H9 (cell line): ENCODE data around the gene OVCH2. TPM values are rescaled to one million over a fixed set of nuclear protein-coding genes. Genes with fewer than 3 reads are reported as not detected.

Source experiments
- DNase-seq: peaks from one replicate; pipeline ENCODE4 v3.0.0-alpha.2; 2017
- H2AFZ ChIP-seq: one replicate; pipeline ENCODE4 v1.6.1; 2013; ENCODE audit warnings: mild to moderate bottlenecking, low read length, control low read depth, moderate library complexity
- H2AK5ac ChIP-seq: 2 replicates; pipeline ENCODE4 v1.6.1; 2013; ENCODE audit warnings: low read length, control low read depth, mixed read lengths; ENCODE audit not compliant: insufficient read length
- H2BK120ac ChIP-seq: one replicate; pipeline ENCODE4 v1.6.1; 2013; ENCODE audit warnings: low read depth, mild to moderate bottlenecking, low read length, control low read depth, inconsistent platforms; ENCODE audit not compliant: poor library complexity, severe bottlenecking
- H2BK12ac ChIP-seq: 2 replicates; pipeline ENCODE4 v1.6.1; 2013; ENCODE audit warnings: low read length, control low read depth, mixed read lengths, low read depth; ENCODE audit not compliant: insufficient read length
- H2BK15ac ChIP-seq: 2 replicates; pipeline ENCODE4 v1.6.1; 2013; ENCODE audit warnings: low read depth, low read length, control low read depth
- H2BK20ac ChIP-seq: one replicate; pipeline ENCODE4 v1.6.1; 2013; ENCODE audit warnings: low read depth, mild to moderate bottlenecking, low read length, control low read depth, inconsistent platforms; ENCODE audit not compliant: poor library complexity, severe bottlenecking
- H2BK5ac ChIP-seq: 2 replicates; pipeline ENCODE4 v1.6.1; 2013; ENCODE audit warnings: low read length, control low read depth, mixed read lengths; ENCODE audit not compliant: insufficient read length
- H3K14ac ChIP-seq: 2 replicates; pipeline ENCODE4 v1.6.1; 2013; ENCODE audit warnings: low read length, control low read depth; ENCODE audit not compliant: insufficient read depth
- H3K18ac ChIP-seq: 2 replicates; pipeline ENCODE4 v1.6.1; 2013; ENCODE audit warnings: low read depth, mild to moderate bottlenecking, mixed read lengths, low read length, control low read depth; ENCODE audit not compliant: insufficient read length
- H3K23ac ChIP-seq: 2 replicates; pipeline ENCODE4 v1.6.1; 2013; ENCODE audit warnings: low read length, control low read depth, mixed read lengths, low read depth; ENCODE audit not compliant: insufficient read length
- H3K23me2 ChIP-seq: 2 replicates; pipeline ENCODE4 v1.6.1; 2013; ENCODE audit warnings: low read depth, mild to moderate bottlenecking, mixed read lengths, low read length, control low read depth; ENCODE audit not compliant: insufficient read length, poor library complexity, severe bottlenecking
- H3K27ac ChIP-seq: 2 replicates; pipeline ENCODE4 v1.5.1; 2013; ENCODE audit warnings: low read length, control low read depth, mixed read lengths, low read depth; ENCODE audit not compliant: insufficient read length
- H3K27me3 ChIP-seq: 2 replicates; pipeline ENCODE4 v1.6.1; 2013; ENCODE audit warnings: low read length, control low read depth, inconsistent platforms; ENCODE audit not compliant: insufficient read depth
- H3K4ac ChIP-seq: 2 replicates; pipeline ENCODE4 v1.6.1; 2013; ENCODE audit warnings: low read depth, mild to moderate bottlenecking, control low read depth, inconsistent platforms, low read length, moderate library complexity
- H3K4me1 ChIP-seq: 2 replicates; pipeline ENCODE4 v1.6.1; 2013; ENCODE audit warnings: low read length, control low read depth, inconsistent platforms; ENCODE audit not compliant: insufficient read depth
- H3K4me2 ChIP-seq: 2 replicates; pipeline ENCODE4 v1.6.1; 2013; ENCODE audit warnings: low read length, control low read depth, mixed read lengths; ENCODE audit not compliant: insufficient read length, insufficient read depth
- H3K56ac ChIP-seq: 2 replicates; pipeline ENCODE4 v1.6.1; 2013; ENCODE audit warnings: low read depth, mild to moderate bottlenecking, mixed read lengths, low read length, control low read depth; ENCODE audit not compliant: insufficient read length
- H3K79me1 ChIP-seq: 2 replicates; pipeline ENCODE4 v1.6.1; 2013; ENCODE audit warnings: low read depth, mild to moderate bottlenecking, moderate library complexity, low read length, control low read depth, inconsistent platforms; ENCODE audit not compliant: insufficient read depth, poor library complexity, severe bottlenecking
- H3K79me2 ChIP-seq: 2 replicates; pipeline ENCODE4 v1.6.1; 2013; ENCODE audit warnings: low read length, control low read depth, inconsistent platforms; ENCODE audit not compliant: insufficient read depth
- H3K9ac ChIP-seq: 2 replicates; pipeline ENCODE4 v1.6.1; 2013; ENCODE audit warnings: low read length, control low read depth, mixed read lengths; ENCODE audit not compliant: insufficient read length; ENCODE audit errors: extremely low read depth
- H3K9me3 ChIP-seq: one replicate; pipeline ENCODE4 v1.6.1; 2013; ENCODE audit warnings: low read depth, low read length, inconsistent platforms; ENCODE audit not compliant: control insufficient read depth
- H3T11ph ChIP-seq: one replicate; pipeline ENCODE4 v1.6.1; 2013; ENCODE audit warnings: mild to moderate bottlenecking, low read length, control low read depth, inconsistent platforms
- H4K20me1 ChIP-seq: one replicate; pipeline ENCODE4 v1.6.1; 2013; ENCODE audit not compliant: control insufficient read depth, insufficient read length, insufficient read depth
- H4K5ac ChIP-seq: 2 replicates; pipeline ENCODE4 v1.6.1; 2013; ENCODE audit warnings: low read depth, mild to moderate bottlenecking, mixed read lengths, low read length, control low read depth; ENCODE audit not compliant: insufficient read length
- H4K8ac ChIP-seq: replicated peaks from 2 replicates; pipeline ENCODE4 v1.6.1; 2013; ENCODE audit warnings: low read length, control low read depth, mixed read lengths, low read depth; ENCODE audit not compliant: insufficient read length
- H4K91ac ChIP-seq: 2 replicates; pipeline ENCODE4 v1.6.1; 2013; ENCODE audit warnings: low read depth, mild to moderate bottlenecking, moderate library complexity, mixed read lengths, low read length, control low read depth; ENCODE audit not compliant: insufficient read length
- H3K27ac Mint-ChIP-seq, 3 experiments: 2 replicates in 2 of 3; 3 replicates in 1 of 3; pipeline ENCODE4 v1.8.0; 2020 to 2021; ENCODE audit warnings: mixed read lengths in 3 of 3, mild to moderate bottlenecking in 1 of 3, moderate library complexity in 1 of 3
- H3K27me3 Mint-ChIP-seq: 2 replicates; pipeline ENCODE4 v1.8.0; 2021; ENCODE audit warnings: low read depth, mild to moderate bottlenecking, moderate library complexity, mixed read lengths
- H3K36me3 Mint-ChIP-seq, 3 experiments: 2 replicates in 2 of 3; 3 replicates in 1 of 3; pipeline ENCODE4 v1.8.0; 2020 to 2021; ENCODE audit warnings: low read depth in 3 of 3, mixed read lengths in 3 of 3; ENCODE audit not compliant: insufficient read depth in 1 of 3
- H3K4me1 Mint-ChIP-seq, 2 experiments: 2 replicates each; pipeline ENCODE4 v1.8.0; 2020; ENCODE audit warnings: mixed read lengths in 2 of 2
- H3K4me3 Mint-ChIP-seq, 2 experiments: 2 replicates in 1 of 2; 3 replicates in 1 of 2; pipeline ENCODE4 v1.8.0; 2020 to 2021; ENCODE audit warnings: mild to moderate bottlenecking in 2 of 2, mixed read lengths in 2 of 2, moderate library complexity in 1 of 2
- H3K9me3 Mint-ChIP-seq, 2 experiments: 2 replicates in 1 of 2; 3 replicates in 1 of 2; pipeline ENCODE4 v1.8.0; 2020; ENCODE audit warnings: mild to moderate bottlenecking in 2 of 2, mixed read lengths in 2 of 2, moderate library complexity in 1 of 2
- CTCF ChIP-seq: fragments of 200-600 bp; sonication (generic); conservative IDR thresholded peaks from 3 replicates; pipeline ENCODE4 v1.8.0; 2021; ENCODE audit warnings: antibody characterized with exemption, mild to moderate bottlenecking
- WGBS: extraction: QIAGEN DNeasy Blood & Tissue Kit; methylation state at CpG from one replicate; pipeline ENCODE4 v1.1.7; 2013; ENCODE audit warnings: missing lambda C conversion rate, low lambda C conversion rate, mixed read lengths; ENCODE audit not compliant: insufficient read length; ENCODE audit errors: extremely low coverage; 5-methylcytosine and 5-hydroxymethylcytosine counted together
- total RNA-seq: library from RNA; stranded (reverse); gene quantifications from 2 replicates; pipeline ENCODE4 v1.2.1, GENCODE V29; 2021

The OVCH2 gene
- total RNA-seq, 1 experiment from 2014 or later, result 0.46 TPM

GRCh38 chr11:7639643-7640025 is 66.6 kb downstream of the OVCH2 start:
- H3K79me1 ChIP-seq, result no peaks in the 10 kb centered on the region
- H3K56ac ChIP-seq, result no peak overlapping the region
- H3K27ac Mint-ChIP-seq, result no peak overlapping the region; a peak in 1 of 7 replicates
- H3K9ac ChIP-seq, result no peak overlapping the region
- no peaks in the 10 kb centered on the region for H3K27me3 Mint-ChIP-seq
- no peaks in the 10 kb centered on the region for H3K23me2 ChIP-seq
- H4K5ac ChIP-seq, result no peak overlapping the region
- H2BK15ac ChIP-seq, result no peak overlapping the region
- no peak overlapping the region for H4K91ac ChIP-seq
- no peaks in the 10 kb centered on the region for H3K9me3 Mint-ChIP-seq
- WGBS, result no CpG with 5 or more reads among the region's 5 CpGs
- H3K23ac ChIP-seq, result no peak overlapping the region
- H3K4me1 Mint-ChIP-seq, result peaks cover 29 to 33% of the 10 kb centered on the region in 2 experiments
- H3K4me1 ChIP-seq, result no peaks in the 10 kb centered on the region
- H3K36me3 Mint-ChIP-seq, result peaks cover 0 to 18% (median 7%) of the 10 kb centered on the region in 3 experiments; a peak in 5 of 7 replicates
- no peak overlapping the region for H3K18ac ChIP-seq
- no peak overlapping the region for H2BK120ac ChIP-seq
- H4K20me1 ChIP-seq, result no peaks in the 10 kb centered on the region
- no peak overlapping the region for H2AK5ac ChIP-seq
- no peak overlapping the region for H2BK5ac ChIP-seq
- H3K9me3 ChIP-seq, result no peaks in the 10 kb centered on the region
- no peak overlapping the region for H2AFZ ChIP-seq
- no peak overlapping the region for H4K8ac ChIP-seq
- no peak overlapping the region for H3K4ac ChIP-seq
- H3K27me3 ChIP-seq, result no peaks in the 10 kb centered on the region
- H3K4me2 ChIP-seq, result no peak overlapping the region
- H3K14ac ChIP-seq, result no peak overlapping the region
- no peak overlapping the region for H3T11ph ChIP-seq
- H3K4me3 Mint-ChIP-seq, result no peak overlapping the region
- no peak for DNase-seq
- H3K79me2 ChIP-seq, result no peaks in the 10 kb centered on the region
- no peak overlapping the region for H3K27ac ChIP-seq
- no peak for TF ChIP-seq CTCF
- no peak overlapping the region for H2BK20ac ChIP-seq
- H2BK12ac ChIP-seq, result no peak overlapping the region

Other genes with a start within 250 kb of the OVCH2 start
- not detected in 2 replicates for gene OLFML1, start 221.0 kb downstream of the OVCH2 start, total RNA-seq
- 4.3 and 8.3 TPM in 2 replicates for gene PPFIBP2, start 192.5 kb downstream of the OVCH2 start, total RNA-seq
- gene CYB5R2, start 33.0 kb downstream of the OVCH2 start, total RNA-seq, result 44.5 and 48.0 TPM in 2 replicates
- not detected in 2 replicates for gene OR5P2, start 90.5 kb upstream of the OVCH2 start, total RNA-seq
- gene OR5P3, start 124.4 kb upstream of the OVCH2 start, total RNA-seq, result not detected in 2 replicates
- gene OR10A6, start 224.8 kb upstream of the OVCH2 start, total RNA-seq, result not detected in 2 replicates
- gene OR10A3, start 235.2 kb upstream of the OVCH2 start, total RNA-seq, result not detected in 2 replicates